IMR-90 (cell line): Measurements from ENCODE around the gene MRPS15. TPM values are rescaled to one million over a fixed set of nuclear protein-coding genes. Genes with fewer than 3 reads are reported as not detected.

Source experiments
- ATAC-seq: fragments of 200-7000 bp; cut with Tn5 transposase; 2 replicates; pipeline ENCODE4 v1.9.1; 2020; ENCODE audit warnings: low read depth, mild to moderate bottlenecking, moderate library complexity
- BruUV-seq: library from RNA; stranded (reverse); fragments of 400-500 nt; replicated peaks from 2 replicates; lab custom pipeline; 2021; lab: Mats Ljungman, UMichigan
- CTCF ChIA-PET: fragments of 300-600 bp; formaldehyde crosslinking; extraction: SDS; loops from one replicate; lab custom pipeline; 2021; ENCODE audit warnings: antibody characterized with exemption; lab: Yijun Ruan, JAX
- POLR2A ChIA-PET: fragments of 300-600 bp; sonication (Branson Sonifier 250); formaldehyde crosslinking; loops from one replicate; lab custom pipeline; 2022; ENCODE audit warnings: antibody characterized with exemption; ENCODE audit not compliant: unreplicated experiment; lab: Charles Lee
- DNase-seq: peaks from one replicate; pipeline ENCODE4 v3.0.0; 2013
- H2AFZ ChIP-seq: replicated peaks from 2 replicates; pipeline ENCODE3; 2013; ENCODE audit warnings: low read length, mild to moderate bottlenecking; ENCODE audit not compliant: poor library complexity
- H2AK5ac ChIP-seq: 2 replicates; pipeline ENCODE4 v1.6.1; 2013; ENCODE audit warnings: low read depth, low read length, inconsistent platforms
- H2AK9ac ChIP-seq: replicated peaks from 2 replicates; pipeline ENCODE3; 2013; ENCODE audit warnings: mild to moderate bottlenecking, low read depth, low read length, moderate library complexity; ENCODE audit not compliant: poor library complexity
- H2BK120ac ChIP-seq: 2 replicates; pipeline ENCODE4 v1.6.1; 2013; ENCODE audit warnings: low read depth, low read length, inconsistent platforms
- H2BK15ac ChIP-seq: 3 replicates; pipeline ENCODE4 v1.6.1; 2013; ENCODE audit warnings: low read depth, low read length, inconsistent platforms
- H2BK20ac ChIP-seq: 2 replicates; pipeline ENCODE4 v1.6.1; 2013; ENCODE audit warnings: low read depth, mild to moderate bottlenecking, inconsistent platforms, low read length, moderate library complexity
- H2BK5ac ChIP-seq: 2 replicates; pipeline ENCODE4 v1.6.1; 2013; ENCODE audit warnings: mild to moderate bottlenecking, low read depth, low read length, inconsistent platforms; ENCODE audit not compliant: poor library complexity, severe bottlenecking
- H3K14ac ChIP-seq: replicated peaks from 2 replicates; pipeline ENCODE4 v1.6.1; 2013; ENCODE audit warnings: low read depth, low read length, inconsistent platforms
- H3K18ac ChIP-seq: 2 replicates; pipeline ENCODE4 v1.6.1; 2013; ENCODE audit warnings: low read depth, low read length, control low read depth
- H3K23ac ChIP-seq: 2 replicates; pipeline ENCODE4 v1.6.1; 2013; ENCODE audit warnings: low read depth, low read length, inconsistent platforms
- H3K27ac ChIP-seq: 2 replicates; pipeline ENCODE4 v1.5.1; 2013; ENCODE audit warnings: mild to moderate bottlenecking, control low read depth, low read length; ENCODE audit not compliant: insufficient read depth
- H3K27me3 ChIP-seq: 2 replicates; pipeline ENCODE4 v1.6.1; 2013; ENCODE audit warnings: low read length; ENCODE audit not compliant: control insufficient read depth, insufficient read depth
- H3K36me3 ChIP-seq: 2 replicates; pipeline ENCODE4 v1.6.1; 2013; ENCODE audit warnings: low read length, mixed read lengths; ENCODE audit not compliant: control insufficient read depth, insufficient read depth
- H3K4ac ChIP-seq: 2 replicates; pipeline ENCODE4 v1.6.1; 2013; ENCODE audit warnings: low read depth, low read length, inconsistent platforms
- H3K4me1 ChIP-seq: 2 replicates; pipeline ENCODE4 v1.6.1; 2013; ENCODE audit warnings: low read length, mixed read lengths; ENCODE audit not compliant: control insufficient read depth, insufficient read depth
- H3K4me2 ChIP-seq: 2 replicates; pipeline ENCODE4 v1.6.1; 2013; ENCODE audit warnings: low read depth, mild to moderate bottlenecking, control low read depth, low read length, moderate library complexity
- H3K4me3 ChIP-seq: 2 replicates; pipeline ENCODE4 v1.5.1; 2013; ENCODE audit warnings: low read depth, mild to moderate bottlenecking, control low read depth, low read length, moderate library complexity; ENCODE audit not compliant: insufficient read depth
- H3K56ac ChIP-seq: 2 replicates; pipeline ENCODE4 v1.6.1; 2013; ENCODE audit warnings: low read length, inconsistent platforms; ENCODE audit not compliant: insufficient read depth; ENCODE audit errors: extremely low read depth
- H3K79me1 ChIP-seq, 2 experiments: 2 replicates each; pipeline ENCODE4 v1.6.1; 2013; ENCODE audit warnings: low read length in 2 of 2, inconsistent platforms in 1 of 2, low read depth in 1 of 2
- H3K9ac ChIP-seq: 2 replicates; pipeline ENCODE4 v1.6.1; 2013; ENCODE audit warnings: low read depth, low read length, control low read depth
- H3K9me1 ChIP-seq: 2 replicates; pipeline ENCODE4 v1.6.1; 2013; ENCODE audit warnings: low read length, inconsistent platforms; ENCODE audit not compliant: insufficient read depth
- H3K9me3 ChIP-seq: 2 replicates; pipeline ENCODE4 v1.6.1; 2013; ENCODE audit warnings: low read length; ENCODE audit not compliant: control insufficient read depth, insufficient read depth
- H4K20me1 ChIP-seq: 2 replicates; pipeline ENCODE4 v1.6.1; 2013; ENCODE audit warnings: low read length, inconsistent platforms; ENCODE audit not compliant: insufficient read depth
- H4K5ac ChIP-seq: 2 replicates; pipeline ENCODE4 v1.6.1; 2013; ENCODE audit warnings: mild to moderate bottlenecking, low read depth, low read length, control low read depth
- H4K8ac ChIP-seq, 2 experiments: 2 replicates each; pipeline ENCODE4 v1.6.1; 2013; ENCODE audit warnings: low read depth in 2 of 2, low read length in 2 of 2, control low read depth in 1 of 2, inconsistent platforms in 1 of 2
- H4K91ac ChIP-seq: 2 replicates; pipeline ENCODE4 v1.6.1; 2013; ENCODE audit warnings: low read depth, low read length, inconsistent platforms; ENCODE audit not compliant: insufficient read depth
- BHLHE40 ChIP-seq: fragments of 150-350 bp; IDR thresholded peaks from 2 replicates; pipeline ENCODE4 v1.6.1; 2016; ENCODE audit warnings: mild to moderate bottlenecking, low read depth, low read length
- CEBPB ChIP-seq: IDR thresholded peaks from 2 replicates; pipeline ENCODE4 v1.6.1; 2012; ENCODE audit warnings: low read depth, low read length, improper control_type of control experiment
- CHD1 ChIP-seq: IDR thresholded peaks from 2 replicates; pipeline ENCODE4 v1.6.1; 2012; ENCODE audit warnings: low read depth, low read length, improper control_type of control experiment
- FOS ChIP-seq: fragments of 150-350 bp; IDR thresholded peaks from 2 replicates; pipeline ENCODE4 v1.6.1; 2016; ENCODE audit warnings: low read depth, low read length
- MAFK ChIP-seq: IDR thresholded peaks from 2 replicates; pipeline ENCODE4 v1.6.1; 2012; ENCODE audit warnings: low read depth, low read length, improper control_type of control experiment
- MAZ ChIP-seq: IDR thresholded peaks from 2 replicates; pipeline ENCODE4 v1.6.1; 2012; ENCODE audit warnings: low read depth, mild to moderate bottlenecking, low read length, improper control_type of control experiment, moderate library complexity, borderline replicate concordance
- MXI1 ChIP-seq: IDR thresholded peaks from 2 replicates; pipeline ENCODE4 v1.6.1; 2012; ENCODE audit warnings: low read depth, mild to moderate bottlenecking, low read length, moderate library complexity, borderline replicate concordance
- NFE2L2 ChIP-seq: fragments of 150-350 bp; IDR thresholded peaks from 2 replicates; pipeline ENCODE4 v1.6.1; 2016; ENCODE audit warnings: low read depth, mild to moderate bottlenecking, low read length
- POLR2A ChIP-seq: IDR thresholded peaks from 2 replicates; pipeline ENCODE4 v1.6.1; 2012; ENCODE audit warnings: mild to moderate bottlenecking, low read depth, low read length
- RAD21 ChIP-seq: IDR thresholded peaks from 2 replicates; pipeline ENCODE4 v1.6.1; 2012; ENCODE audit warnings: low read length, improper control_type of control experiment
- RCOR1 ChIP-seq: IDR thresholded peaks from 2 replicates; pipeline ENCODE4 v1.6.1; 2012; ENCODE audit warnings: mild to moderate bottlenecking, low read length, improper control_type of control experiment; ENCODE audit not compliant: insufficient replicate concordance
- RFX5 ChIP-seq: IDR thresholded peaks from 2 replicates; pipeline ENCODE4 v1.8.0; 2012; ENCODE audit warnings: low read depth, mild to moderate bottlenecking, low read length, moderate library complexity
- SMC3 ChIP-seq: fragments of 150-350 bp; IDR thresholded peaks from 2 replicates; pipeline ENCODE4 v1.6.1; 2016; ENCODE audit warnings: low read depth, mild to moderate bottlenecking, antibody characterized with exemption, low read length, moderate library complexity
- WGBS, 2 experiments: methylation state at CpG; one replicate each; pipeline versions ENCODE4 v1.1.5 to v1.1.7; 2013; ENCODE audit warnings: missing lambda C conversion rate in 2 of 2; ENCODE audit not compliant: insufficient read length in 1 of 2; ENCODE audit errors: extremely low coverage in 2 of 2; 5-methylcytosine and 5-hydroxymethylcytosine counted together
- dilution Hi-C: fragments of 300-500 bp; cut with HindIII; formaldehyde crosslinking; loops from one replicate; pipeline ENCODE4 v1.14.3; 2018; ENCODE audit warnings: low sequenced_read_pairs; ENCODE audit not compliant: unreplicated experiment
- in situ Hi-C: fragments of 300-500 bp; cut with MboI; formaldehyde crosslinking; loops from 3 replicates; pipeline ENCODE4 v1.14.3; 2019; ENCODE audit warnings: low sequenced_read_pairs, inconsistent platforms, mixed read lengths
- intact Hi-C: fragments of 100-400 bp; cut with micrococcal nuclease; formaldehyde crosslinking; loops from 2 replicates; pipeline ENCODE4 v1.10.0; 2022
- polyA plus RNA-seq, 3 experiments: library from polyadenylated mRNA; depleted of rRNA; stranded (reverse); fragments of >200 nt; gene quantifications; 2 replicates each; pipeline ENCODE4 v1.2.3, GENCODE V29; 2012; ENCODE audit warnings: low replicate concordance in 1 of 3
- total RNA-seq: library from RNA; depleted of rRNA; stranded (reverse); fragments of >200 nt; gene quantifications from 2 replicates; pipeline ENCODE4 v1.2.3, GENCODE V29; 2012
- TF ChIP-seq, protein P1 (sequence below): conservative IDR thresholded peaks from 2 replicates; pipeline ENCODE4 v1.5.1; 2012; ENCODE audit warnings: mild to moderate bottlenecking, low read depth, low read length, improper control_type of control experiment
- TF ChIP-seq, protein P2 (sequence below): fragments of 150-350 bp; IDR thresholded peaks from 2 replicates; pipeline ENCODE4 v1.6.1; 2017; ENCODE audit warnings: mild to moderate bottlenecking, antibody characterized with exemption, low read length, low read depth
- TF ChIP-seq, protein P3 (sequence below): fragments of 150-350 bp; IDR thresholded peaks from 2 replicates; pipeline ENCODE4 v1.6.1; 2016; ENCODE audit warnings: low read depth, mild to moderate bottlenecking, low read length, moderate library complexity, borderline replicate concordance

MRPS15 gene
- total and polyA plus RNA-seq, 2 of the 4 experiments (the other 2 are of a cell fraction): 46.1 to 77.9 TPM

DNA sequence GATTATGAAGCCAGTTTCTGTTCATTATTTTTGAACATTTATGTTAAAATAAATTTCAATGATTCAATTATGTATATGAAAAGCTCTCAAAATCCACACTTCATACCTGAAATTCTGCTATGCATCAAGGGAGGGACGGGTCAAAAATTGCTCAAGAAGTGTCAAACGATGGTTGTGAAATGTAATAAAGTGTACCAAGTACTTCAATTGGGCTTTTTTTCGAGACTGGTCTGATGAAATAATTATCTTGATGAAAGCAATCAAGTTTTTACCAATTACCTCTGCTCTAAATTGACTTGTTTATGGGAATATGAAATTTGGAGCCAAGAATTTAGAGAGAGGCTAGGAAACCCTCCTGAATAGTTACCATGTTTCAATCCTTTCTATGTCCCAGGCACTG lies 21.8 kb downstream of the MRPS15 start:
- H3K9ac ChIP-seq: no peak overlapping the region
- no peaks in the 10 kb centered on the region for H3K27me3 ChIP-seq
- H3K9me1 ChIP-seq: no peaks in the 10 kb centered on the region; the same call in 1 of the 2 replicates
- H3K56ac ChIP-seq: no peak overlapping the region
- dilution Hi-C loops (no loop called here), in situ Hi-C loops (no loop called here), intact Hi-C loops (no loop called here)
- no peak for DNase-seq
- H4K20me1 ChIP-seq: no peaks in the 10 kb centered on the region; the same call in 1 of the 2 replicates
- H4K8ac ChIP-seq: no peak overlapping the region
- ChIA-PET POLR2A (no interaction called here), CTCF (no interaction called here)
- H3K36me3 ChIP-seq: 0 out of 2 replicates have a peak, but pooled peaks cover 2% of the 10 kb centered on the region
- no peak overlapping the region for H4K5ac ChIP-seq
- H2AK9ac ChIP-seq: no peak overlapping the region
- BruUV-seq: no TSS peak
- ATAC-seq: no peak
- no peaks in the 10 kb centered on the region for H3K79me1 ChIP-seq
- no peak overlapping the region for H3K27ac ChIP-seq
- no peak overlapping the region for H2BK120ac ChIP-seq
- no peak overlapping the region for H2BK20ac ChIP-seq
- no peak overlapping the region for H3K18ac ChIP-seq
- no CpG with 5 or more reads among the region's 3 CpGs for WGBS, 2 experiments
- no peak overlapping the region for H3K4me2 ChIP-seq
- no peak overlapping the region for H2AFZ ChIP-seq
- H4K91ac ChIP-seq: no peak overlapping the region
- no peaks in the 10 kb centered on the region for H3K4me1 ChIP-seq
- H3K9me3 ChIP-seq: no peaks in the 10 kb centered on the region
- H2AK5ac ChIP-seq: no peak overlapping the region
- H3K23ac ChIP-seq: no peak overlapping the region
- H3K4ac ChIP-seq: no peak overlapping the region
- no peak overlapping the region for H2BK15ac ChIP-seq
- H3K4me3 ChIP-seq: no peak overlapping the region
- TF ChIP-seq SMC3: no peak
- TF ChIP-seq, protein P1, sequence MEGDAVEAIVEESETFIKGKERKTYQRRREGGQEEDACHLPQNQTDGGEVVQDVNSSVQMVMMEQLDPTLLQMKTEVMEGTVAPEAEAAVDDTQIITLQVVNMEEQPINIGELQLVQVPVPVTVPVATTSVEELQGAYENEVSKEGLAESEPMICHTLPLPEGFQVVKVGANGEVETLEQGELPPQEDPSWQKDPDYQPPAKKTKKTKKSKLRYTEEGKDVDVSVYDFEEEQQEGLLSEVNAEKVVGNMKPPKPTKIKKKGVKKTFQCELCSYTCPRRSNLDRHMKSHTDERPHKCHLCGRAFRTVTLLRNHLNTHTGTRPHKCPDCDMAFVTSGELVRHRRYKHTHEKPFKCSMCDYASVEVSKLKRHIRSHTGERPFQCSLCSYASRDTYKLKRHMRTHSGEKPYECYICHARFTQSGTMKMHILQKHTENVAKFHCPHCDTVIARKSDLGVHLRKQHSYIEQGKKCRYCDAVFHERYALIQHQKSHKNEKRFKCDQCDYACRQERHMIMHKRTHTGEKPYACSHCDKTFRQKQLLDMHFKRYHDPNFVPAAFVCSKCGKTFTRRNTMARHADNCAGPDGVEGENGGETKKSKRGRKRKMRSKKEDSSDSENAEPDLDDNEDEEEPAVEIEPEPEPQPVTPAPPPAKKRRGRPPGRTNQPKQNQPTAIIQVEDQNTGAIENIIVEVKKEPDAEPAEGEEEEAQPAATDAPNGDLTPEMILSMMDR: no peak
- no peak for TF ChIP-seq BHLHE40
- TF ChIP-seq MAFK: no peak
- TF ChIP-seq MXI1: no peak
- no peak for TF ChIP-seq RAD21
- TF ChIP-seq, protein P2, sequence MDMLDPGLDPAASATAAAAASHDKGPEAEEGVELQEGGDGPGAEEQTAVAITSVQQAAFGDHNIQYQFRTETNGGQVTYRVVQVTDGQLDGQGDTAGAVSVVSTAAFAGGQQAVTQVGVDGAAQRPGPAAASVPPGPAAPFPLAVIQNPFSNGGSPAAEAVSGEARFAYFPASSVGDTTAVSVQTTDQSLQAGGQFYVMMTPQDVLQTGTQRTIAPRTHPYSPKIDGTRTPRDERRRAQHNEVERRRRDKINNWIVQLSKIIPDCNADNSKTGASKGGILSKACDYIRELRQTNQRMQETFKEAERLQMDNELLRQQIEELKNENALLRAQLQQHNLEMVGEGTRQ: no peak
- no peak for TF ChIP-seq RCOR1
- no peak for TF ChIP-seq CHD1
- TF ChIP-seq RFX5: no peak
- no peak for TF ChIP-seq MAZ
- no peak for TF ChIP-seq FOS
- TF ChIP-seq, protein P3, sequence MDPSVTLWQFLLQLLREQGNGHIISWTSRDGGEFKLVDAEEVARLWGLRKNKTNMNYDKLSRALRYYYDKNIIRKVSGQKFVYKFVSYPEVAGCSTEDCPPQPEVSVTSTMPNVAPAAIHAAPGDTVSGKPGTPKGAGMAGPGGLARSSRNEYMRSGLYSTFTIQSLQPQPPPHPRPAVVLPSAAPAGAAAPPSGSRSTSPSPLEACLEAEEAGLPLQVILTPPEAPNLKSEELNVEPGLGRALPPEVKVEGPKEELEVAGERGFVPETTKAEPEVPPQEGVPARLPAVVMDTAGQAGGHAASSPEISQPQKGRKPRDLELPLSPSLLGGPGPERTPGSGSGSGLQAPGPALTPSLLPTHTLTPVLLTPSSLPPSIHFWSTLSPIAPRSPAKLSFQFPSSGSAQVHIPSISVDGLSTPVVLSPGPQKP: no peak
- no peak for TF ChIP-seq POLR2A
- TF ChIP-seq CEBPB: no peak
- no peak for TF ChIP-seq NFE2L2
- H3K14ac ChIP-seq: no peak overlapping the region
- no peak overlapping the region for H2BK5ac ChIP-seq
